Rectal smooth muscle tissue (tissue), 1 donor: ENCODE measurements around the gene ADAP2.

Source experiments
- H3K27ac ChIP-seq: one replicate; pipeline ENCODE4 v1.7.0; 2013; ENCODE audit warnings: low read depth, low read length, inconsistent platforms
- H3K27me3 ChIP-seq: one replicate; pipeline ENCODE4 v1.7.0; 2013; ENCODE audit warnings: low read length; ENCODE audit not compliant: control insufficient read depth, insufficient read depth
- H3K36me3 ChIP-seq: one replicate; pipeline ENCODE4 v1.7.0; 2013; ENCODE audit warnings: low read length; ENCODE audit not compliant: control insufficient read depth, insufficient read depth
- H3K4me1 ChIP-seq: one replicate; pipeline ENCODE4 v1.7.0; 2013; ENCODE audit warnings: low read length; ENCODE audit not compliant: control insufficient read depth, insufficient read depth
- H3K4me3 ChIP-seq: one replicate; pipeline ENCODE4 v1.7.0; 2013; ENCODE audit warnings: low read length
- H3K9ac ChIP-seq: one replicate; pipeline ENCODE4 v1.7.0; 2013; ENCODE audit warnings: low read length

ADAP2 gene

DNA sequence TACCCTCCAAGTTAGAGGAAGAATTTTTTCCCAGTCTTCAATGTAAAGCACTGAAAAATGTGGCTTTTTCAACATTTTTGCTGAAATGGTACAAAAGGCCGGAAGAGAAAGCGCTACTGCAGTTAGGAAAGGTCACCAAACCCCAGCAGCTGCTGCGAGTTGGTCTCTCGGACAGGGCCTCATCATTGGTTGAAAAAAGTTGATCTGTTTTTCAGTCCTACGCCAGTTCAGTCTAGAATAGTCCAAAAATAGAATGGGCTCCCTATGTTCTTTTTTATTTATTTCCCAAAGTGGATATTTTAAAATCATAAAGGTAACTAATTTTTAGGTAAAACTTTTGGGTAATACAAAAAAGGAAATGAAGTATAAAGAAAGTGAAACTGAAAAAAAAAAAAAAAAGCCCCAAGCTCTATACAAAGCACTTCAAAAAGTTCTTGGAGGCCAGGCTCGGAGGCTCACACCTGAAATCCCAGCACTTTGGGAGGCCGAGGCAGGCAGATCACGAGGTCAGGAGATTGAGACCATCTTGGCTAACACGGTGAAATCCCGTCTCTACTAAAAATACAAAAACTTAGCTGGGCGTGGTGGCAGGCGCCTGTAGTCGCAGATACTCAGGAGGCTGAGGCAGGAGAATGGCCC is 17.4 kb downstream of the ADAP2 start:
- no peaks in the 10 kb centered on the region for H3K4me1 ChIP-seq
- H3K27ac ChIP-seq = no peak overlapping the region
- H3K4me3 ChIP-seq = no peak overlapping the region
- no peaks in the 10 kb centered on the region for H3K27me3 ChIP-seq
- no peak overlapping the region for H3K9ac ChIP-seq
- H3K36me3 ChIP-seq = no peaks in the 10 kb centered on the region

DNA sequence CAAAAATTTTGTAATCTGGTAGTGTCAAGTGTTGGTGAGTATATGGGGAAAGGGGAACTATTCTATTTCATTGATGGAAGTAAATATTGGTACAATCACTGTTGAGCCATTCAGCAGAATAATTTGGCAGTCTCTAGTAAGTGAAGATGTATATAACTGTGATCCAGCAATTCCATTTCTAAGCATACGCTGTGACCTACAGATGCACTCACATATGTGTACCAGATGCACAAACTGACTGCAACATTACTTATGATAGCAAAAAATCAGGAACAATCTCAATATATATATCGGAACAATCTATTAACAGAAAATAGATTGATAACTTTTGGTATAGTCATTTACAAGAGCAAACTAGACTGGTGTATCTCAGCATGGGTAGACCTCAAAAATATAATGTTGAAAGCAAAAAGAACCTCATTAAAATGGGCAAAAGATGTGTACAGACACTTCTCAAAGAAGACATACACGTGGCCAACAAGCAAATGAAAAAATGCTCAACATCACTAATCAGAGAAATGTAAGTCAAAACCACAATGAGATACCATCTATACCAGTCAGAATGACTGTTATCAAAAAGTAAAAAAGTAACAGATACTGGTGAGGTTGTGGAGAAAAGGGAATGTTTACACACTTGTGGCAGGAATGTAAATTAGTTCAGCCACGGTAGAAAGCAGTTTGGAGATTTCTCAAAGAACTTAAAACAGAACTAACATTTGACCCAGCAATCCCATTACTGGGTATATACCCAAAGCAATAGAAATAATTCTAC is 20.7 kb downstream of the ADAP2 start:
- Histone ChIP-seq H3K4me1 (no peaks in the 10 kb centered on the region), H3K9ac (no peak overlapping the region), H3K27ac (no peak overlapping the region), H3K27me3 (no peaks in the 10 kb centered on the region), H3K36me3 (no peaks in the 10 kb centered on the region), H3K4me3 (no peak overlapping the region)

- Histone ChIP-seq H3K27me3 (no peaks in the 10 kb centered on the region), H3K27ac (no peak overlapping the region), H3K4me3 (no peak overlapping the region), H3K9ac (no peak overlapping the region), H3K36me3 (no peaks in the 10 kb centered on the region), H3K4me1 (no peaks in the 10 kb centered on the region)
Measured at GRCh38 chr17:30947796-30948195, 26.1 kb downstream of the ADAP2 start.

DNA sequence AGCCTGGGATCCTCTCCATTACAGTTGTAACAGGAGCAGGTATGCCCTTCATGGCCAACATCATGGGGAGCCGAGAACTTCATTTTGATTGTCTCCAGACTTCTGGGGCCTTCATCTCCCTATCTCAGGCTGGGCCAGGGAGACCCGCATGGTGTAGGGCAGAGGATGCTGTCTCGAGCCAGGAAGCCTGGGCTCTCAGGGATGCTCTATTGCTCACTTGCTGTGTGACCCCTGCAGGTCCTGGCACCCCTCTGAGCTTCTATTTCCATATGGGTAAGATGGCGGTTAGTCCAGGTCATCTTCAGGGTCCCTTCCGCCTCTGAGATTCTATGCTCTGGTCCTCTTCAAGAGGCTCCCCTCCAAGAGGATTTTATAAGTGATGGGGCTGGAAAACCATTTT is 28.4 kb downstream of the ADAP2 start:
- Histone ChIP-seq H3K27ac (no peak overlapping the region), H3K9ac (no peak overlapping the region), H3K36me3 (no peaks in the 10 kb centered on the region), H3K4me3 (no peak overlapping the region), H3K27me3 (no peaks in the 10 kb centered on the region), H3K4me1 (no peaks in the 10 kb centered on the region)

GRCh38 chr17:30950669-30951399 is 29.1 kb downstream of the ADAP2 start:
- Histone ChIP-seq H3K27ac (no peak overlapping the region), H3K27me3 (no peaks in the 10 kb centered on the region), H3K36me3 (no peaks in the 10 kb centered on the region), H3K4me1 (no peaks in the 10 kb centered on the region), H3K9ac (no peak overlapping the region), H3K4me3 (no peak overlapping the region)

- Histone ChIP-seq H3K27me3 (no peaks in the 10 kb centered on the region), H3K36me3 (no peaks in the 10 kb centered on the region), H3K4me3 (no peak overlapping the region), H3K9ac (no peak overlapping the region), H3K27ac (no peak overlapping the region), H3K4me1 (no peaks in the 10 kb centered on the region)
Measured at GRCh38 chr17:30952638-30953393, 31.1 kb downstream of the ADAP2 start.

- Histone ChIP-seq H3K36me3 (no peaks in the 10 kb centered on the region), H3K27ac (no peak overlapping the region), H3K4me3 (no peak overlapping the region), H3K27me3 (no peaks in the 10 kb centered on the region), H3K4me1 (no peaks in the 10 kb centered on the region), H3K9ac (no peak overlapping the region)
Measured at GRCh38 chr17:30954046-30954830, 32.5 kb downstream of the ADAP2 start.

- Histone ChIP-seq H3K4me1 (no peaks in the 10 kb centered on the region), H3K9ac (no peak overlapping the region), H3K27ac (no peak overlapping the region), H3K36me3 (no peaks in the 10 kb centered on the region), H3K4me3 (no peak overlapping the region), H3K27me3 (no peaks in the 10 kb centered on the region)
Measured at GRCh38 chr17:30956764-30957374, 35.1 kb downstream of the ADAP2 start.

DNA sequence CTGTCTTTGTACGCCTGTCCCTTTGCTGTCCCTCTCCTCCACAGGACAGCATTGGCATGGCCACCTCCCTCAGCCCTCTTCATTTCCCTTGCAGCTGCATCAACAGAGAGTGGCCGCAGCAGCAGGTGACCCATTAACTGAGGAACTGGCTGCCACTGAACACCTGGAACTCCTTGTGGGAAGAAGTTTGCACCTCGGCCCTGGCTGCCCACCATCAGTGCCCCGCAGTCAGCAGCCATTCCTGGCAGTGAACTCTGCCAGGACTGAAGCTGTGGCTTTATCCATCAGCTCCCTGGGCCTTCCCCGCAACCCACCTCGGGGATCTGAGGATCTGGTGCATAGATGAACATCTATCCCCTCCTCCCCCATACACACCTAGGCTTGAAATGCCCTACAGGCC is 36.0 kb downstream of the ADAP2 start:
- no peak overlapping the region for H3K4me3 ChIP-seq
- no peak overlapping the region for H3K9ac ChIP-seq
- no peaks in the 10 kb centered on the region for H3K27me3 ChIP-seq
- no peak overlapping the region for H3K27ac ChIP-seq
- no peaks in the 10 kb centered on the region for H3K36me3 ChIP-seq
- H3K4me1 ChIP-seq = no peaks in the 10 kb centered on the region

- Histone ChIP-seq H3K4me3 (no peak overlapping the region), H3K27ac (no peak overlapping the region), H3K36me3 (no peaks in the 10 kb centered on the region), H3K27me3 (no peaks in the 10 kb centered on the region), H3K4me1 (no peaks in the 10 kb centered on the region), H3K9ac (no peak overlapping the region)
Measured at GRCh38 chr17:30958187-30958586, 36.4 kb downstream of the ADAP2 start.
